ENCODE measurements around the gene TM9SF3. TPM values are rescaled to one million over a fixed set of nuclear protein-coding genes. Genes with fewer than 3 reads are reported as not detected.

Gene TM9SF3
- total RNA-seq (2022; extraction: Qiagen RNA extraction; ENCODE audit: low read depth), result 34.7 to 105 TPM (median 83.0 TPM) in 5 replicates

GRCh38 chr10:96586419-96587263 lies at the start of gene TM9SF3:
Gene TM9SF3 (minus strand): TSS chr10:96587012. CDS start chr10:96586835, 177 bp downstream.

GRCh38 chr10:96513698-96514561 lies 72.9 kb downstream of the TM9SF3 start, which contains the start of gene TLL2:
Gene TLL2 (minus strand): TSS chr10:96513926. CDS start chr10:96513685, 241 bp downstream.

Other genes with a start within 250 kb of the TM9SF3 start
- not detected in 5 replicates for gene OPALIN, start 228.0 kb downstream of the TM9SF3 start, total RNA-seq (2022; extraction: Qiagen RNA extraction; ENCODE audit: low read depth)
- 0.08 to 0.16 TPM (median 0.12 TPM) in 4 of 5 replicates, not detected in the other for gene TLL2, start 73.1 kb downstream of the TM9SF3 start, total RNA-seq (2022; extraction: Qiagen RNA extraction; ENCODE audit: low read depth)
- 0.47 to 0.99 TPM (median 0.63 TPM) in 5 replicates for gene PIK3AP1, start 133.5 kb upstream of the TM9SF3 start, total RNA-seq (2022; extraction: Qiagen RNA extraction; ENCODE audit: low read depth)
- 5.0 to 12.0 TPM (median 8.3 TPM) in 5 replicates for gene LCOR, start 245.3 kb upstream of the TM9SF3 start, total RNA-seq (2022; extraction: Qiagen RNA extraction; ENCODE audit: low read depth)

Measured in A549 treated with ZK216348 at 1 μM for 4 hours (cell line).